Pancreas (tissue), 10 donors: ENCODE measurements around the gene PEPD. TPM values are rescaled to one million over a fixed set of nuclear protein-coding genes. Genes with fewer than 3 reads are reported as not detected.

Experiments used
- ATAC-seq, 4 donors: fragments of 200-7000 bp; cut with Tn5 transposase; one replicate each; pipeline versions ENCODE4 v1.8.0 to v1.9.1; 2020; ENCODE audit warnings: mild to moderate bottlenecking in 4 of 4, moderate library complexity in 4 of 4
- DNase-seq, 6 donors: peaks; one replicate each; pipeline ENCODE4 v3.0.0-alpha.2; 2020
- FAIRE-seq: peaks from 2 replicates; lab custom pipeline; 2012; peaks lifted over from hg19 to GRCh38; lab: Jason Lieb, UNC
- H3K27ac ChIP-seq, 4 donors: fragments of 200-600 bp; sonication (generic); 1 replicate in 3 of 4; 2 replicates in 1 of 4; pipeline versions ENCODE4 v1.5.0 to v1.8.0; 2020
- H3K27me3 ChIP-seq, 4 donors: fragments of 200-600 bp; one replicate each; pipeline ENCODE4 v1.8.0; 2021
- H3K36me3 ChIP-seq, 3 donors: fragments of 200-600 bp; sonication (generic) in 1 of 3; one replicate each; pipeline versions ENCODE4 v1.5.0 to v1.8.0; 2020 to 2021
- H3K4me1 ChIP-seq, 3 donors: fragments of 200-600 bp; one replicate each; pipeline ENCODE4 v1.8.0; 2021
- H3K4me3 ChIP-seq, 4 donors: fragments of 200-600 bp; sonication (generic) in 2 of 4; one replicate each; pipeline versions ENCODE4 v1.5.0 to v1.8.0; 2020 to 2021
- H3K9me3 ChIP-seq, 4 donors: fragments of 200-600 bp; one replicate each; pipeline ENCODE4 v1.8.0; 2021
- WGBS, 2 donors: extraction: QIAGEN DNeasy Blood & Tissue Kit; methylation state at CpG; one replicate each; pipeline ENCODE4 v1.1.7; 2013; 5-methylcytosine and 5-hydroxymethylcytosine counted together
- intact Hi-C, 3 donors: fragments of 100-400 bp; cut with DNase I; formaldehyde crosslinking; loops; one replicate each; pipeline versions ENCODE4 v1.11.1 to v1.14.2; 2022
- polyA plus RNA-seq, 2 donors: library from polyadenylated mRNA; stranded (reverse); fragments of 200-250 nt; gene quantifications; one replicate each; pipeline ENCODE4 v1.2.3, GENCODE V29; 2013
- total RNA-seq, 6 donors: library from RNA; stranded (reverse); fragmentation: NEBNext Ultra II Directional in 4 of 6; extraction: Animal tissue kit (Norgen Biotek cat#: 25700) in 4 of 6; gene quantifications; one replicate each; pipeline versions ENCODE4 v1.2.1 to v1.2.4, GENCODE V29; 2021 to 2023
- TF ChIP-seq, protein P1 (sequence below), 4 donors: fragments of 200-600 bp; sonication (generic) in 3 of 4; IDR thresholded peaks; one replicate each; pipeline versions ENCODE4 v1.5.0 to v1.8.0; 2021; ENCODE audit warnings: antibody characterized with exemption in 4 of 4
- donor health status: healthy with polysubstance abuse.
- donor health status: DM: no; HTN: no; CAD: no; lungs with moderate emphysema.
- donor health status: DM: no; HTN: no; CAD: no.
- donor health status: control.
- donor health status: control.
- donor health status: Bipolar disorder and iron deficiency.
- donor health status: DM: yes; HTN: yes; CAD: no.
- donor health status: DM: no; HTN: no; CAD: no.
- donor health status: DM: no; HTN: no; CAD: no.
- donor health status: DM: yes; HTN: yes; CAD: no.

Gene PEPD
- total and polyA plus RNA-seq, 8 donors: 13.7 to 36.1 (median 22.5) TPM

DNA sequence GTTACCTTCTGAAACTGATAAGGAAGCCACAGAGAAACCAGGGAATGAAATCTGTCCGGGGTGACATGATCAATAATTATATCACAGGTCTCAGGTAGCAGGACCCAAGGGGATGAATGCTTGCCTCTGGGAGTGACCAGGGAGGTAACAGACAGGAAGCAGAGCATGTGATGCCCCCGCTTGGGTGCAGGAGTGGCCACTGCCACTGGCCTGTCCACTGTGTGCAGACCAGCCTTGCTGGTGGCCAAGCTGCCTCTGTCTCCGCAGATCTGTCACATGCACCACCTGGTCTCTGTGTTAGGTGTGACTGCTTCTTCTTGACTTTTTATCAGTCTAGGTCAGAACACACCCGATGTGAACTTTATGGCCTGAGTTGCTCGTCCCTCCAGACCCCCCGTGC, 71.8 kb downstream of the PEPD start:
- intact Hi-C loops: no loop called here
- no peak for FAIRE-seq
- peak in 2 of 6 donors; percentile 17 to 41 for DNase-seq
- TF ChIP-seq, protein P1, sequence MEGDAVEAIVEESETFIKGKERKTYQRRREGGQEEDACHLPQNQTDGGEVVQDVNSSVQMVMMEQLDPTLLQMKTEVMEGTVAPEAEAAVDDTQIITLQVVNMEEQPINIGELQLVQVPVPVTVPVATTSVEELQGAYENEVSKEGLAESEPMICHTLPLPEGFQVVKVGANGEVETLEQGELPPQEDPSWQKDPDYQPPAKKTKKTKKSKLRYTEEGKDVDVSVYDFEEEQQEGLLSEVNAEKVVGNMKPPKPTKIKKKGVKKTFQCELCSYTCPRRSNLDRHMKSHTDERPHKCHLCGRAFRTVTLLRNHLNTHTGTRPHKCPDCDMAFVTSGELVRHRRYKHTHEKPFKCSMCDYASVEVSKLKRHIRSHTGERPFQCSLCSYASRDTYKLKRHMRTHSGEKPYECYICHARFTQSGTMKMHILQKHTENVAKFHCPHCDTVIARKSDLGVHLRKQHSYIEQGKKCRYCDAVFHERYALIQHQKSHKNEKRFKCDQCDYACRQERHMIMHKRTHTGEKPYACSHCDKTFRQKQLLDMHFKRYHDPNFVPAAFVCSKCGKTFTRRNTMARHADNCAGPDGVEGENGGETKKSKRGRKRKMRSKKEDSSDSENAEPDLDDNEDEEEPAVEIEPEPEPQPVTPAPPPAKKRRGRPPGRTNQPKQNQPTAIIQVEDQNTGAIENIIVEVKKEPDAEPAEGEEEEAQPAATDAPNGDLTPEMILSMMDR (IDR thresholded peaks at IDR 0.05): no peak
- WGBS, 2 donors: 74 to 81% methylated on average over 6 of the region's 6 CpGs
- no peaks in the 10 kb centered on the region for H3K9me3 ChIP-seq
- H3K36me3 ChIP-seq: no peaks in the 10 kb centered on the region
- no peak for ATAC-seq
- no peaks in the 10 kb centered on the region for H3K4me1 ChIP-seq
- no peaks in the 10 kb centered on the region for H3K27me3 ChIP-seq
- H3K27ac ChIP-seq: no peak overlapping the region
- no peak overlapping the region for H3K4me3 ChIP-seq

DNA sequence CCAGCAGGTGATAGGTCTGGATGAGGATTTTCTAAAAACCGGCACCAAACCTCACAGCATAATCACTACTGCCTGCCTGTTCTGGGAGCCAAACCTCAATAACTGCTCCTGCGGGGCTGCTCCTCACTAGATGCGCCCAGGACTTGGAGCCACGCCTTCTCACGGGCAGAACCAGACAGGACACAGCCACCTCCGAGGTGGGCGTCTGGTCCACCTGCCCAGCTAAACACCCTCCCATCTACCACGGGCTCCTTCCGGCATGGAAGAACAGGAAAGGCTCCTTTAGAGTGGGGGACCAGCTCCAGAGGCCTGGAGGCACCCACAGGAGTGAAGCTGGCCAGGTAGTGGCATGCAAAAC, 73.5 kb downstream of the PEPD start:
- no peak for FAIRE-seq
- 87 to 92% methylated on average over 9 of the region's 9 CpGs for WGBS, 2 donors
- TF ChIP-seq, protein P1 (IDR thresholded peaks at IDR 0.05): no peak

DNA sequence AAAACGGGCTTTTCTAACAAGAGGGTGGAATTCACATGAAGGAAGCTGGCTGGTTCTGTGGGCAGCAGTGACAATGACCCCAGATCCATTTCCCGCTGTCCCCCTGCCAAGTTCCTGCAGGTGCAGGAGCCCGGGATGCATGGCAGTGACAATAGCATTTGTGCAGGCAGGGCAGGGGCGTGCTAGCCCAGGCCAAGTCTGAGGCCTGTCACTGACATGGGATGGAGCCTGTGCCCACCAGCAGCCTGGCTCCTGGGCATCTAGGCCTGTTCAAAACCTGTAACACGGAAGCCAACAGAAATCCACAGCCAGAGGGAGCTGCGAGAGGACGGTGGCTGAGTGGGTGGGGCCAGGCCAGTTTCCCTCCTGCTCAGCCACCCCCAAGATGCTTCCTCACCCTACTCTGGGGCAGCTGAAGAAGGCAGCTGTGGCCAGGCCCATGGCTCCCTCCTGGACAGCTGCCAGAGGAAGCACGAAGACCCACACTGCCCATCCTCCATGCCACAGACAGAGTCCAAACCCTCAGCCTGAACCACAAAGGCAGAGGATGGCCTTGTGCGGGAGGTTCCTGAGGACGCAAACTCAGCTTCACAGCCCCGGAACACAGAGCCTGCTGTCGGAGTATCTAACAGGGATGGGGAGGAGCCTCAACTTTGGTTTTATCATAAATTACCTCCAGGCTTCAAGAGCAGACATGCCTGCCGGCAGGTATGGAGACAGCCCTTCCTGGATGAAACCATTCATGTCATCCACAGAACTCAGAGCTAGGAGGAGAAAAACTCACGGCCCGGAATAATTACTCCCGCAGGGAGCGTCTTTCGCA, 74.0 kb downstream of the PEPD start:
- Histone ChIP-seq H3K9me3 (no peaks in the 10 kb centered on the region), H3K27me3 (no peaks in the 10 kb centered on the region), H3K4me1 (no peaks in the 10 kb centered on the region), H3K4me3 (no peak overlapping the region), H3K27ac (no peak overlapping the region), H3K36me3 (no peaks in the 10 kb centered on the region)
- WGBS, 2 donors: 89 to 90% methylated on average over 18 of the region's 18 CpGs
- FAIRE-seq (no peak), ATAC-seq (no peak), DNase-seq (peak in 2 of 6 donors; percentile 28 to 46)
- TF ChIP-seq, protein P1 (IDR thresholded peaks at IDR 0.05): no peak
- intact Hi-C loops: no loop called here

More for the DNA sequence above, 73.5 kb downstream of the PEPD start:
- H3K9me3 ChIP-seq: no peaks in the 10 kb centered on the region
- no peak for ATAC-seq
- intact Hi-C loops: no loop called here
- H3K27me3 ChIP-seq: no peaks in the 10 kb centered on the region
- H3K36me3 ChIP-seq: no peaks in the 10 kb centered on the region
- DNase-seq: peak in 2 of 6 donors; percentile 14 to 16
- no peak overlapping the region for H3K27ac ChIP-seq
- no peaks in the 10 kb centered on the region for H3K4me1 ChIP-seq
- no peak overlapping the region for H3K4me3 ChIP-seq

DNA sequence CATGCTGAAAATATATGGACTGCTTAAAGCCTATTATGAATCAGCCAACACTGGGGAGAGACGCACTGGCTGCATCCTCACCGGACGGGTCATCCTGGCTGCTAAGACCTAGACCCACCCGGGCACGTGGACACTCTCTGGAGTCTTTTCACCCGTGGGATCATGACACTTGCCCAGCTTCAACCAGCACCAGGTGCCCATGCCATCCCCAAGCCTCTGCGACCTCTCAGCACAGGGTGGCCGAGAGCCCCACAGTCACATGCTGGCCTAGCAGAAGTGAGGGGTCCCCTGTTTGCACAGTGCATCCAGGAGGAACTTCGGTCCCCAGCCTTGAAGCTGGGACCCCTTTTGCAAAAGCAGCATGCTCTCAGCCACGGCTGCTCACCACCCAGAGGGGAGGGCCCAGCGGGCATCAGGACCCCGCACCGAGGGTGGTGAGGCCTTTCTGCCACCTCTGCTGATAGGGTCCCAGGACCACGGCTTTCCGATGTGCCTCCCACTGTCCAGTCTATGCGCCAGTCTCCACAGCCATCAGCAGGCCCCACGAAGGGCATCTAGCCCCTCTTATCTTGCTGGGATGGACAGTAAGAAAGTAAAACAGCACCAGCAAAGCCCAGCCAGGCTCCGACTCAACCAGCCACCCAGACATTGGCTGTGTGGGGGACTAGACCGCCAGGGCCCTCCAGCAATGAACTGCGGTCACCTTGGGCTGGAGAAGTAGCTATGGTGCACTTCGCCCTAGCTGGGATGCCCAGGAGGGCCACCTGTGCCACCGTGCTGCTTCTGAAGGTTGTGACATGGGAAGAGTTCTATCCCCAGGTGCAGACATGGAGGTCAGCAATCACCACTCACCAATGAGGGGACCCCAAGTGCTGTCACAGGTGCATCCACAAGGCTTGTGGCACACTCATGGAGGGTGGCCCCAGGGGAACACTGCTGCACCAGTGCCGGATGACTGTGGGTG, 75.0 kb downstream of the PEPD start:
- Histone ChIP-seq H3K36me3 (no peaks in the 10 kb centered on the region), H3K4me1 (no peaks in the 10 kb centered on the region), H3K27ac (no peak overlapping the region), H3K9me3 (no peaks in the 10 kb centered on the region), H3K4me3 (no peak overlapping the region), H3K27me3 (no peaks in the 10 kb centered on the region)
- FAIRE-seq: no peak
- no peak for ATAC-seq
- TF ChIP-seq, protein P1 (IDR thresholded peaks at IDR 0.05): no peak
- WGBS, 2 donors: 87 to 93% methylated on average over 23 of the region's 23 CpGs
- intact Hi-C loops: no loop called here
- peak in 1 of 6 donors; percentile 38 for DNase-seq
